GM19463 (cell line): ENCODE results near the gene DOLK.
"Not testable (repeated sequence)": the region's sequence is repeated elsewhere in the genome, so short reads cannot be mapped to it uniquely, and the experiment has no call there.

Experiments
- ATAC-seq: cut with Tn5 transposase; IDR thresholded peaks from one replicate; pipeline ENCODE4 v1.9.1; 2021; ENCODE audit warnings: mild to moderate bottlenecking, moderate library complexity; ENCODE audit not compliant: unreplicated experiment

The DOLK gene

GRCh38 chr9:128947527-128948301 lies at the start of gene DOLK, which contains the start of gene NUP188:
TSS of gene DOLK (minus strand) at chr9:128947603. CDS start at chr9:128947303, 300 bp downstream.
TSS of gene NUP188 (plus strand) at chr9:128947699. CDS start at chr9:128947720, 21 bp downstream.
- peak; percentile 68 for ATAC-seq

DNA sequence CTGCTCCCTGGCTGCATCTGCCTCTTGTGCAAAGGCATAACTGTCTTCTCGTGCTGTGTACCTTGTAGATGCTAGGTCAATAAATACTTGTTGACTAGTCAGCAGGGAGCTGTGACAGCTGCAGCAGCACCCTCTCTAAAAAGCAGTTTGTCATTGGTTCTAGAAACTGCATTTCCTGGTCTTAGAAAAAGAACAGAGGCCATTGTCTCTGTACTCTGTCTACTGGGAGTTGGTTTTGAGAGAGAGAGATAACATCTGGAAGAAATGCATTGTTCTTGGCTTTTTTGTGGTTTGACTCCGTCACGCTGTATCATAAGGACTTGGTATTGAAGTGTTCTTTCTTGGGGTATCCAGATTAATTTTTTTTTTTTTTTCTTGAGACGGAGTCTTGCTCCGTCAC lies 48.4 kb upstream of the DOLK start:
- no peak for ATAC-seq

DNA sequence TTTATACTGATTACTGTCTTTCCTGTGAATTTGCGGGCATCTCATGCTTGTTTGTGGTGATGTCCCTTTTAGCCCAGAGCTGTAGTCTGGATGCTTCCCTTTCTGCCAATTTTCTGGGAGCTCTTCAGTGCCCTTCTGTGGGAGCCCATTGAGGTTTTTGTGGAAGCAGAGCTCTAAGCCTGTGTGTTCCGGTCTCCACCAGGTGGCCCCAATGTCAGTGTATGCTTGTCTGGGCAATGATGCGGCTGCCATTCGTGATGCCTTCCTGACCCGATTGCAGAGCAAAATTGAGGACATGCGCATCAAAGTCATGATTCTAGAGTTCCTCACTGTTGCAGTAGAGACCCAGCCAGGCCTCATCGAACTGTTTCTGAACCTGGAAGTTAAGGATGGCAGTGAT lies 45.6 kb upstream of the DOLK start:
- ATAC-seq = no peak

DNA sequence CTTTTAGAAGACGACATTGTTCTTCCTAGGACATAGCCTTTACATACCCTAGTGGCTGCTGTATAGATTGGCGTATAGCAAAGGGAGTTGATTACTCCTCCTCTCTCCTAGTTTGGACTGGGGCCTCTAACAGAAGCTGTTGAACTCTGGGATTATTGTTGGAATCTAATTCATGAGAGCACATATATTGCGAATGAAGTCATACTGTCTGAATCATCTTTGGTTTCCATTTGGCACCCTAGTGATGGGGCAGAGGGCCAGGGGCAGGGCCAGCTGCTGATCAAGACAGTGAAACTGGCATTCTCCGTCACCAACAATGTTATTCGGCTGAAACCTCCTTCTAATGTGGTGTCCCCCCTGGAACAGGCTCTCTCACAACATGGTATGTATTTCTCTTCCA lies 40.4 kb upstream of the DOLK start:
- no peak for ATAC-seq

DNA sequence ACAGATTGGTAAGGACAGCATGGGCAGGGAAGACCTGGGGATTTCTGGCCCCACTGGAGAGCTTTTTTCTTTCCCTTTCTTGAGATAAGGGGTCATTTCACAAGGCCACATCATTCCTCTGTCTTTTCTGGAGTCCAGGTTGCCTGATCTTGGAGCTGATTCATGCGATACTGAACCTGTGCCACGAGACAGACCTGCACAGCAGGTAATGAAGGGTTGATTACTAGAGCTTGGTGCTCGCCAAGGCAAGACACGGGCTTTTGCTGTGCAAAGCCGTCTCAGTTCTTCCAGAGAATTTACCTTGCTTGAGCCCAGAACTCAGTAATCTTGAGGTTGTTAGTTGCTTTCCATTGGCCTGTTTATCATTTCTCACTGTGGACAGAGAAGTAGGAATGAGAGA lies 39.3 kb upstream of the DOLK start:
- ATAC-seq = no peak

GRCh38 chr9:128983536-128983935 lies 36.1 kb upstream of the DOLK start:
- no peak for ATAC-seq

DNA sequence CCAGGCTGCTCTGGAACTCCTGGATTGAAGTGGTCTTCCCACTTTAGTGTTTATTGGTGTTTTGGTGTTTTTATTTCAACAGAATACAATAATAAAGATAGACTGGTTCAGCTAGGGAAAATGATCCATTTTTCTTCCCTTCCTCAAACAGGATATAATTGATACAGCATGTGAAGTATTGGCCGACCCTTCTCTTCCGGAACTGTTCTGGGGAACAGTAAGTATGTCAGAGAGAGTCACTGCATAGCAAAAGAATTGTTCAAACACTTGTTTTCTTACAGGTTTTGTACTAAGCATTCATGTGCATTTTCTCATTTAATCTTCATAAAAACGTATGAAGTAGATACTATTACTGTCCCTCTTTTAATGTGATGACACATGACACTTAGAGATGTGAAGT lies 31.7 kb upstream of the DOLK start:
- ATAC-seq = no peak

DNA sequence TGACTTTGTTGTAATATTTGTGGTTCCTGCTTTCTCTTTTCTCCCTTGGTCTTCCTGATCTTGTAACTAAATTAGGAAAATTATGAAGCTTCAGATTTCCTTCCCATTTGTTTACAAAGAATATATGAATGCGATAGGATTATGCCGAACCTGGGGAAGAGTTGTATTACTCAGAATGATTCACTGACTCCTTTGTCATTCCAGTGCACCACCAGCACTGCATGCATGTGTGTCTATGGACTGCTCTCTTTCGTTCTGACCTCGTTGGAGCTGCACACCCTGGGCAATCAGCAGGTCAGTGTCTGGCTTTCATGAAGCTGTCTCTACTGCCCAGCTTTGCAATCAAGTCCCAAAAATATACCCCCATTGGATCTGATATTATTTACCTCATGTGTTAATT lies 25.6 kb upstream of the DOLK start:
- no peak for ATAC-seq

- no peak for ATAC-seq
Observed at GRCh38 chr9:128969491-128969890, 22.1 kb upstream of the DOLK start.

DNA sequence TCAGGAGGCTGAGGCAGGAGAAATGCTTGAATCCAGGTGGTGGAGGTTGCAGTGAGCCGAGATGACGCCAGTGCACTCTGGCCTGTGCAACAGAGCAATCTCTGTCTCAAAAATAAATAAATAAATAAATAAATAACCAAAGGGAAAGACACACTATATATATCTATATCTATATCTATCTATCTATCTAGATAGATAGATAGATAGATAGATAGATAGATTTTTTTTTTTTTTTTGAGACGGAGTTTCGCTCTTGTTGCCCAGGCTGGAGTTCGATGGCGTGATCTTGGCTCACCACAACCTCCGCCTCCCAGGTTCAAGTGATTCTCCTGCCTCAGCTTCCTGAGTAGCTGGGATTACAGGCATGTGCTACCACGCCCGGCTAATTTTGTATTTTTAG lies 14.0 kb upstream of the DOLK start:
- ATAC-seq = not testable (repeated sequence)

DNA sequence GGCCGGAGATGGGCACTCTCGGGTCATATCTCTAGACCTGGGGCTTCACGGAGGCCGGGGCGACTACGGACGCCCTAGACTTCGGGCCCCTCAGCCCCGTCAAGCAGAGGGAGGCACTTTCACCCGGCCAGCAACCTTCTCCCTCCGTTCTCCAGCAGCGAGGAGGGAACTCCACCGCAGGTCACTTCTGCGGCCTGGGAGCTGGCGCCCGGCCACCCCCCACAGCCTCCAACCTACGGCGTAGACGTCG lies 201 bp downstream of the DOLK start:
- no peak for ATAC-seq

DNA sequence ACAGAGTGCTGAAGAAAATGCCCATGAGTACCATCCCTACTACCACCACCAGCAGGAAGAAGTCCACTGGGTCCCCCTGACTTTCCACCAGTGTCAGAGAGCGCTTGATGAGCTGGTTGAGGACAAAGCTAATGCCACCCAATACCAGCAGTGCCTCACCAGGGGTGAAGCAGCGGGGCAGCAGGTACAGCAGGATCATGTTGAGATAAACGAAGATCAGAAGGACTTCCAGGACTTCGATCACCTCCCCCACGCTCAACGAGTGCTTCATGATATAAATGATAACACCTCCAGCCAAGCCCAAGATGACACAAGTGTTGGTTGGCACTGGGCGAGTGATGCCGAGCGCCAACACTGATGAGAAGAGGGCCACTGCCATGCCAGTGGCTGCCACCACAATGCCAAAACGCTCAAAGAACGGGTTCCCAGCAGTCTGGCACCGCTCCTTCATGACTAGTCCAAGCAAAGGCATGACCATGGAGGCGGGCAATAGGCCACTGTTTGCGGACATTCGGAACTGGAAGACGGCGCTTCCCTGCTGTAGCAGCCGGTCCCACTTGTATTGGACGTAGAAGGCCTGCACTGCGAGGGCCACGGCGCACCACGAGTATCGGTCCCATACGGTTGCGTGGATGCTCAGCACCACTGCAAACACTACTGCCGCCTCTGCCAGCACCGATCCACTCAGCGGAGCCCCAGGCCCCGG lies 679 bp downstream of the DOLK start:
- ATAC-seq = no peak

GRCh38 chr9:128945798-128946501 lies 1.5 kb downstream of the DOLK start:
- no peak for ATAC-seq

GRCh38 chr9:128944966-128945365 lies 2.4 kb downstream of the DOLK start:
- not testable (repeated sequence) for ATAC-seq

- ATAC-seq = no peak
Observed at GRCh38 chr9:128943832-128944620, 3.4 kb downstream of the DOLK start.

DNA sequence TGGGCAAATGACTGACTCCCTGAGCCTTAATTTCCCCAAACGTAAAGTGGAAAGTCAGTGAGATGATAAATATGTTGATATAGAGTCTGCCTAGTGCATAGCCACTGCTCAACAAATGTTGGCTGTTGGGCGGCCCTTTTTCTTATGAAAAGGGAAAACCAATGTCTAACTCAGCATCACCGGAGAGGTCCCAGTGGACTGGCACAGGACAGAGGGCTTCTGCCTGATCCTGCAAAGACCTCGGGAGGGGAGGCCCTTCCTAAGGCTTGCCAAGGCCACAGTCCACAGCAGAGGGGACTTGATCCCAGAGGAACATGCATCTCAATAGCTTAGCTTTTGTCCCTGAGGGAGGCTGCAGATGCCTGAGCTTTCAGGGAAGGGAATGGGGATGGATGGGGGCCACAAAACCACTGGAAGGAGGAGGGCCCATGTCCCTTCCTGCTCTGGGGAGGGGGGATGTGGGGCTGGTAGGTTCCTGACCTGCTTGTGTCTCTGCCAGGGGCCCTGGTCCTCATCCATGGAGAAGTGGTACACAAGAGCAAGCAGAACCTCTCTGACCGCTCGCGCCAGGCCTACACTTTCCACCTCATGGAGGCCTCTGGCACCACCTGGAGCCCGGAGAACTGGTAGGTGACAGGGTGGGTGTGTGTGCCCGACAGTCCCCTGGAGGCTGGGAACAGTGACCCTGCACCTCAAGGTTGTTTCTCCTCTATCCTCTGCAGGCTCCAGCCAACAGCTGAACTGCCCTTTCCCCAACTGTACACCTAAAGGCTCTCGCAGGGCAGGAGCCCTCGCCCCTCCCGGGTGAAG lies 6.3 kb downstream of the DOLK start:
- ATAC-seq = no peak

DNA sequence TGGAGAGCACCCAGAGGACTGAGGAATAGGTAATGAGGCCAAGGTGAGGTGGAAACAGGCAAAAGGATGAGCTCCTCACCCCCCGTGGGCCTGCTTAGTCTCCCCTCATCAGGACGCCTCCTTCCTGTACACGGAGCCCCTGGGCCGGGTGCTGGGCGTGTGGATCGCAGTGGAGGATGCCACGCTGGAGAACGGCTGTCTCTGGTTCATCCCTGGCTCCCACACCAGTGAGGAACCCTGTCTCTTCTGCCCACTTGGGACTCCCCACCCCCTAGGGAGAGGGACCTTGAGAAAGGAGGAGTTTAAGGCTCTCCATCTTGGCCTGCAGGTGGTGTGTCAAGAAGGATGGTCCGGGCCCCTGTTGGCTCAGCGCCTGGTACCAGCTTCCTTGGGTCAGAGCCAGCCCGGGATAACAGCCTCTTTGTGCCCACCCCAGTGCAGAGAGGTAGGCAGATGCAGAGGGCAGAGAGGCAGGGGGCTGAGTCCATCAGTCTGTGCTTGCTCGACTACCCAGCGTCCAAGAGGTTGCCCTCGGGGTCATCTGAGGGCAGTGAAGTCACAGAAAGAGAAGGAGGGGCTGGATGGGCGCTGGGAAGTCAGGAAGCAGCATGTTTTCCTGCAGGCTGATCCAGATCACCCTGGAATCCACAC lies 7.0 kb downstream of the DOLK start:
- no peak for ATAC-seq

DNA sequence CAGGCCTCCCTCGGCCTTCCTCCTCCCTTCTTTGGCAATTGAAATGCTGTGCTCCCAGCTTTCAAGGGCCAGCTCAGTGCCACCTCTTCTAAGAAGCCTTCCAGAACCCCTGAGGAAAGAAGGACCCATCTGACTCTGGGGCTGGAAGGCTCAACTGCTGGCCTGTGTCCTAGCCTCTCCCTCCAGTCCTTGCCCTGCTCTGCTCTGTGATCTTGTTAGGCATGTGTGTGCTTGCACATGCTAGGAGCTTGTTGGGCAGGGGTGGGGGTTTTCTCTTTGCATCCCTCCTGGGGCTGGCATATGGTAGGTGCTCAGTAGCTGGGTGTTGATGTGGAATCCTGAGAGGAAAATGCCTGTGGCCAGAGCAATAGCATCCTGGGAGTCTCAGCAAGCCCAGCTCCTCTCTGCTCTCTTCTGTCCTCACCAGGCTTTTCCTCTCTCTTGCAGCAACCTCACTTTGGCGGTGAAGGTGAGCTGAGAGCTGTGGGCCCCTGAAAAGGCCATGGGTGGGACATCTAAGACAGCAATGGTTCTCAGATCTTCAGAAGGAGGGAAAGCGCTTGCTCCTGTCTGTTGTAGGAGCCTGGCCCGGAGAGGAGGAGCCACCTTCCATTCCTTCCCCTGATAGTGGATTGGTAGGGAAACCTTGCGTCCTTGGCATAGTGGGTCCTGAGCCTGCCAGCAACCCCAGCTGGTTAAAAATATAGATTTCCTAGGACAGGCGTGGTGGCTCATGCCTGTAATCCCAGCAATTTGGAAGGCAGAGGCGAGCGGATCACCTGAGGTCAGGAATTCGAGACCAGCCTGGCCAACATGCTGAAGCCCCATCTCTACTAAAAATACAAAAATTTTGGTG lies 9.9 kb downstream of the DOLK start:
- no peak for ATAC-seq
